Activated T-cell treated with anti-CD3 and anti-CD28 coated beads, Interleukin-2, amount 50 U/mL, for 72 hours (primary cell): ENCODE results near the gene SDC1. TPM values are rescaled to one million over a fixed set of nuclear protein-coding genes. Genes with fewer than 3 reads are reported as not detected.

Experiments
- ATAC-seq, 2 donors: fragments of 150-1000 bp; cut with Tn5 transposase; replicated peaks in 1 of 2; 2 replicates each; pipeline ENCODE4 v1.10.0; 2021; ENCODE audit warnings: moderate library complexity in 2 of 2, mild to moderate bottlenecking in 1 of 2
- DNase-seq, 2 donors: peaks; one replicate each; pipeline ENCODE4 v3.0.0; 2021 to 2022; ENCODE audit warnings: mixed read lengths in 1 of 2
- H3K27ac Mint-ChIP-seq: one replicate; pipeline ENCODE4 v1.8.0; 2022; ENCODE audit warnings: mild to moderate bottlenecking, moderate library complexity, mixed read lengths
- H3K27me3 Mint-ChIP-seq: one replicate; pipeline ENCODE4 v1.8.0; 2022; ENCODE audit warnings: low read depth, mixed read lengths
- H3K36me3 Mint-ChIP-seq, 2 donors: one replicate each; pipeline ENCODE4 v1.8.0; 2022; ENCODE audit warnings: mixed read lengths in 2 of 2, mild to moderate bottlenecking in 1 of 2; ENCODE audit not compliant: insufficient read depth in 2 of 2
- H3K4me1 Mint-ChIP-seq: one replicate; pipeline ENCODE4 v1.8.0; 2022; ENCODE audit warnings: low read depth, mixed read lengths
- H3K4me3 Mint-ChIP-seq, 2 donors: one replicate each; pipeline ENCODE4 v1.8.0; 2022; ENCODE audit warnings: mild to moderate bottlenecking in 2 of 2, mixed read lengths in 2 of 2, moderate library complexity in 2 of 2
- H3K9me3 Mint-ChIP-seq, 2 donors: one replicate each; pipeline ENCODE4 v1.8.0; 2022; ENCODE audit warnings: mixed read lengths in 2 of 2
- total RNA-seq, 2 donors: library from RNA; stranded (reverse); gene quantifications; one replicate each; pipeline ENCODE4 v1.2.3, GENCODE V29; 2022

SDC1 gene
- total RNA-seq, 2 donors from 2014 or later, result 0.16 to 0.38 TPM

DNA sequence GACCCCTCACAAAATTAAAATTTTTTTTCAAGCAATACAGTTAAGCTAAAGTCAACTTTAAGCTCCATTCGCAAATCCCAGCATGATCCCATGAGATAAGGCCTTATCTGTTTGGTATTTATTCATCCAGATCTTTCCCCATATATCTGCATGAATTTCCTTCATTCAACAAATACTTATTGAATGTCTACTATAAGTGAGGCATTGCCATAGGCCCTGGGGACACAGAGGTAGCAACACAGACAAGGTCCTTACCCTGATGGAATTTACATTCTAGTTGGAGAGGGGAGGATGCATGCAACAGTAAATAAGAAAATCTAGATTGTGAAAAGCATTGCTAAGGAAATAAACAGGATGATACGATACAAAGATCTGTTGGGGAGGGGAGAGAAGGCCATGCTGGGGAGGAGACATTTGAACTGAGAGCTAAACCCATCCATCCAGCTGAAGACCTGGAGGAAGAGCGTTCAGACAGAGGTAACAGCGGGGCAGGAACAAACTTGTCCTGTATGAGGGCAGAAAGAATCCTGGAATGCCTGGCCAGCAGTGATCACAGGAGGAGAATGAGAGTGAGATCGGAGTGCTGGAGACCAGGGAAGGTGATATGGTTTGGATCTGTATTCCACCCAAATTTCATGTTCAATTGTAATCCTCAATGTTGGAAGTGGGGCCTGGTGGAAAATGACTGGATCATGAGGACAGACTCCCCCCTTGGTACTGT is 71.6 kb downstream of the SDC1 start:
- H3K27me3 Mint-ChIP-seq, result peaks cover 52% of the 10 kb centered on the region
- ATAC-seq, result no peak

DNA sequence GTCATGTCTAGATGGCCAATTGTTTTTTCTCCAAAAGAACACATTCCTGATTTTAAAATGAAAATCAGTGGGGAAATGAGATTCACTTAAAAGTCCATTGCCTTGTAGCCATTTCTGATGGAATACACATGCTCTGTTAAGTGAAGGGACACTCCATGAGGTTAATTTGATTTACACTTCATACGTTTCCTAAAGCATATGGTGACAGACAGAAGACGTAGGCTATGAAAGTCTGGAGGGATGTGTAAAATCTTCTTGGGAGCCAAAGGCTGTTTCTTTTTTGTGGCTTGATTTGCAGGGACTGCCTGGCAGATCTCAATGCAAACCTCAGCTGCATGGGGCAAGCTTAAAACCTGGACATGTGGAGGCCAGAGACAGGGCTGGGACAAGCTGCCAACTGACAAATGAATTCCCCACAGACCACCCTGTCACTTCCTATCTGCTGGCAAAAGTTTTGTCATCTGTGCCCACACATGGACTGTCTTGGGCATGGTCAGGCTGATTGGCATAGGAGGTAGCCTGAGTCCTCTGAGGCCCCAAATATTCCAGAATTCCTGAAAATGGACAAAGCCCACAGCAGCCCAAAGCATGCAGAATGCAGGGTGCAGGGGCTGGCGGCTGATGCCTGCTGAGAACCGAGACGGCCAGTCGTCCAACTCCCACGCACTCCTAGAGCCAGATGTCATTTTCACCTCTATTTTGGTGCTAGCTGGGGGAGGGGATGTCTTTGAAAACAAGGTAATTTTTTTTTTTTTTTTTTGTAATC is 73.9 kb downstream of the SDC1 start:
- no peaks in the 10 kb centered on the region for H3K4me1 Mint-ChIP-seq
- H3K27ac Mint-ChIP-seq, result no peak overlapping the region
- no peaks in the 10 kb centered on the region for H3K9me3 Mint-ChIP-seq
- DNase-seq (no peak), ATAC-seq (no peak)
- peaks cover 68% of the 10 kb centered on the region for H3K27me3 Mint-ChIP-seq
- no peaks in the 10 kb centered on the region for H3K36me3 Mint-ChIP-seq
- H3K4me3 Mint-ChIP-seq, result no peak overlapping the region

More for the DNA sequence above, 71.6 kb downstream of the SDC1 start:
- H3K4me1 Mint-ChIP-seq, result no peaks in the 10 kb centered on the region
- no peak overlapping the region for H3K4me3 Mint-ChIP-seq
- H3K27ac Mint-ChIP-seq, result no peak overlapping the region
- H3K9me3 Mint-ChIP-seq, result no peaks in the 10 kb centered on the region
- DNase-seq, result no peak
- no peaks in the 10 kb centered on the region for H3K36me3 Mint-ChIP-seq

Other genes with a start within 250 kb of the SDC1 start
- 1 to 10 TPM; 4.7 to 6.4 TPM for gene WDR35, start 235.0 kb downstream of the SDC1 start, total RNA-seq
- not detected for gene MATN3, start 212.5 kb downstream of the SDC1 start, total RNA-seq
- 10 to 100 TPM; 26.0 to 33.3 TPM for gene LAPTM4A, start 173.5 kb downstream of the SDC1 start, total RNA-seq
- 100 to 1,000 TPM; 109 to 113 TPM for gene PUM2, start 125.7 kb upstream of the SDC1 start, total RNA-seq
- 10 to 100 TPM; 17.5 to 44.7 TPM for gene RHOB, start 221.9 kb upstream of the SDC1 start, total RNA-seq